OCI-LY3 (cell line): Measurements from ENCODE around the gene CADM2.
A peak's percentile ranks its signal among the peaks of the same experiment; 100 is the strongest.

Experiments used
- H2AFZ ChIP-seq: fragments of 200-600, 300-600 bp; shearing (Covaris generic); 2 replicates; pipeline ENCODE4 v1.6.0; 2014; ENCODE audit warnings: antibody characterized with exemption, low read depth, low read length
- H3K27ac ChIP-seq: fragments of 200-600, 300-600 bp; sonication (generic); 2 replicates; pipeline ENCODE4 v1.5.1; 2014; ENCODE audit warnings: mild to moderate bottlenecking, low read length, moderate library complexity, mixed read lengths
- H3K27me3 ChIP-seq: fragments of 200-600, 300-600 bp; sonication (generic); 2 replicates; pipeline ENCODE4 v1.6.1; 2014; ENCODE audit warnings: low read depth, low read length, mixed read lengths
- H3K36me3 ChIP-seq: fragments of 200-600, 300-600 bp; sonication (generic); replicated peaks from 2 replicates; pipeline ENCODE3; 2014; ENCODE audit warnings: low read depth, low read length, mixed read lengths
- H3K4me1 ChIP-seq: fragments of 300-600, 200-600 bp; sonication (generic); 2 replicates; pipeline ENCODE4 v1.6.1; 2014; ENCODE audit warnings: low read length, mixed read lengths
- H3K4me2 ChIP-seq: fragments of 200-600, 300-600 bp; sonication (generic); 2 replicates; pipeline ENCODE4 v1.6.1; 2014; ENCODE audit warnings: low read length, mixed read lengths
- H3K4me3 ChIP-seq: fragments of 300-600, 200-600 bp; sonication (generic); 2 replicates; pipeline ENCODE4 v1.5.1; 2014; ENCODE audit warnings: antibody characterized with exemption, mild to moderate bottlenecking, low read length, moderate library complexity
- H3K79me2 ChIP-seq: fragments of 300-600, 200-600 bp; shearing (Covaris generic); 2 replicates; pipeline ENCODE4 v1.6.1; 2014; ENCODE audit warnings: mild to moderate bottlenecking, low read length, mixed read lengths
- H3K9ac ChIP-seq: fragments of 300-600, 200-600 bp; shearing (Covaris generic); 2 replicates; pipeline ENCODE4 v1.6.0; 2014; ENCODE audit warnings: mild to moderate bottlenecking, low read length, moderate library complexity
- H3K9me3 ChIP-seq: fragments of 200-600, 300-600 bp; shearing (Covaris generic); 2 replicates; pipeline ENCODE4 v1.6.1; 2014; ENCODE audit warnings: low read length, mixed read lengths; ENCODE audit not compliant: insufficient read depth
- H4K20me1 ChIP-seq: fragments of 200-600, 300-600 bp; sonication (generic); 2 replicates; pipeline ENCODE4 v1.6.1; 2016; ENCODE audit warnings: low read length, mixed read lengths; ENCODE audit not compliant: insufficient read depth
- EZH2phosphoT487 ChIP-seq: fragments of 200-600 bp; shearing (Covaris generic); IDR thresholded peaks from 2 replicates; pipeline ENCODE4 v1.6.1; 2018; ENCODE audit warnings: antibody characterized with exemption, mixed run types, low read depth
- TF ChIP-seq, protein P1 (sequence below): fragments of 200-600, 300-600 bp; sonication (generic); IDR thresholded peaks from 2 replicates; pipeline ENCODE4 v1.5.1; 2014; ENCODE audit warnings: antibody characterized with exemption, low read length, low read depth

The CADM2 gene

DNA sequence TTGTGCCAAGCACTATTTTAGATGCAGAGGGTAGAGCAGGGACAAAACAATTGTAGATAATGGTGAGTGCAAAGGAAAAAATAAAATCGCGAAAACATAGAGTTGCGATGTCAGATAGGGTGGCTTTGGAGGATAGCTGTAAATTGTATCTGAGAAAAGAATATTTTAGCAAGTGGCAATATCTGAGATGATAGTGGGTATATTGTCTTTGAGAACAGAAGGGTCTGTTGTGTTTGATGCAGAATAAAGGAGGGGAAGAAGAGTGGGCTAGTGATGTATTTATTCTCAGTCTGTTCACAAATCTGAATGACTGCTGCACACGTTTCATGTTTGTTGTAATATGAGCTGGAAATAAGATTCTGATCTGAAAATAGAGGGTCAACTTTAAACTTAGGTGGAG lies 396.8 kb downstream of the CADM2 start:
- Histone ChIP-seq H3K36me3 (no peaks in the 10 kb centered on the region), H3K79me2 (no peaks in the 10 kb centered on the region), H4K20me1 (no peaks in the 10 kb centered on the region), H3K9ac (no peak overlapping the region), H3K27ac (no peak overlapping the region), H3K4me1 (no peaks in the 10 kb centered on the region), H3K4me3 (no peak overlapping the region), H3K27me3 (no peaks in the 10 kb centered on the region), H3K4me2 (no peak overlapping the region), H3K9me3 (no peaks in the 10 kb centered on the region), H2AFZ (no peak overlapping the region)
- no peak for TF ChIP-seq EZH2phosphoT487
- TF ChIP-seq, protein P1, sequence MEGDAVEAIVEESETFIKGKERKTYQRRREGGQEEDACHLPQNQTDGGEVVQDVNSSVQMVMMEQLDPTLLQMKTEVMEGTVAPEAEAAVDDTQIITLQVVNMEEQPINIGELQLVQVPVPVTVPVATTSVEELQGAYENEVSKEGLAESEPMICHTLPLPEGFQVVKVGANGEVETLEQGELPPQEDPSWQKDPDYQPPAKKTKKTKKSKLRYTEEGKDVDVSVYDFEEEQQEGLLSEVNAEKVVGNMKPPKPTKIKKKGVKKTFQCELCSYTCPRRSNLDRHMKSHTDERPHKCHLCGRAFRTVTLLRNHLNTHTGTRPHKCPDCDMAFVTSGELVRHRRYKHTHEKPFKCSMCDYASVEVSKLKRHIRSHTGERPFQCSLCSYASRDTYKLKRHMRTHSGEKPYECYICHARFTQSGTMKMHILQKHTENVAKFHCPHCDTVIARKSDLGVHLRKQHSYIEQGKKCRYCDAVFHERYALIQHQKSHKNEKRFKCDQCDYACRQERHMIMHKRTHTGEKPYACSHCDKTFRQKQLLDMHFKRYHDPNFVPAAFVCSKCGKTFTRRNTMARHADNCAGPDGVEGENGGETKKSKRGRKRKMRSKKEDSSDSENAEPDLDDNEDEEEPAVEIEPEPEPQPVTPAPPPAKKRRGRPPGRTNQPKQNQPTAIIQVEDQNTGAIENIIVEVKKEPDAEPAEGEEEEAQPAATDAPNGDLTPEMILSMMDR, result no peak

- H3K27ac ChIP-seq, result no peak overlapping the region
- no peaks in the 10 kb centered on the region for H3K9me3 ChIP-seq
- H3K4me3 ChIP-seq, result peak overlapping the region; percentile 14; the same call in 1 of the 2 replicates
- no peaks in the 10 kb centered on the region for H3K79me2 ChIP-seq
- H3K4me2 ChIP-seq, result peak overlapping the region; percentile 45
- TF ChIP-seq, protein P1, result peak; percentile 94
- no peak for TF ChIP-seq EZH2phosphoT487
- no peaks in the 10 kb centered on the region for H4K20me1 ChIP-seq
- no peak overlapping the region for H3K9ac ChIP-seq
- H2AFZ ChIP-seq, result peak overlapping the region; percentile 28; the same call in 1 of the 2 replicates
- H3K27me3 ChIP-seq, result no peaks in the 10 kb centered on the region
- H3K36me3 ChIP-seq, result no peaks in the 10 kb centered on the region
- no peaks in the 10 kb centered on the region for H3K4me1 ChIP-seq
Observed at GRCh38 chr3:85360742-85361387, 402.1 kb downstream of the CADM2 start.

DNA sequence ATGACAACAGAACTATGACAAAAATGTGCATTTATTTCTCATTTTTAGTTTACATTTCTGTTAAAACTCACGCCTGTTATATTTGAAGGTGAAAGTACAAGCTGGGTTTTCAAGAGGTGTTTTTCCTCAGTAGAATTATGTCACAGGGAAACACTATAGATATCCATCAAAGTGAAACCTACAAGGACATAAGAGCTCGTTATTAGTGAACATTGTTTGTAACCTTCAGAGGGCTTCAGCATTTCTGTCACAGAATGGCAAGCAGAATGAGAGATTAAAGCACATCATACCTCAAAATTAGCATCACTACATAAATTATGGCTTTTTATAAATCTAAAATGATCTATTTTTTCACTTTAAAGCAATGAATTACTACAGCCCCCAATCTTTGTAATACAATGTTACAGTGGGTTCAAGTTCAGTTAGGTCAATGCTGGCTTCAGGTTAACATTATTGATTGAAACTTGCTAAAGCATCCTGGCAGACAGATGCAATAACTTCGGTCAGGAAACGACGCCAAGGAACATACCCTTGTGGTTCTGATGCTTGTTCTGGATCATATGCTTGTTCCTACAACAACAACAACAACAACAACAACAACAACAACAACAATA lies 405.6 kb downstream of the CADM2 start:
- no peaks in the 10 kb centered on the region for H3K36me3 ChIP-seq
- no peak overlapping the region for H3K4me2 ChIP-seq
- H3K4me1 ChIP-seq, result no peaks in the 10 kb centered on the region
- no peaks in the 10 kb centered on the region for H3K9me3 ChIP-seq
- H3K9ac ChIP-seq, result no peak overlapping the region
- TF ChIP-seq, protein P1, result no peak
- no peak for TF ChIP-seq EZH2phosphoT487
- no peak overlapping the region for H3K27ac ChIP-seq
- H3K27me3 ChIP-seq, result no peaks in the 10 kb centered on the region
- H3K79me2 ChIP-seq, result no peaks in the 10 kb centered on the region
- H4K20me1 ChIP-seq, result no peaks in the 10 kb centered on the region
- no peak overlapping the region for H3K4me3 ChIP-seq
- peak overlapping the region; percentile 16; the same call in 1 of the 2 replicates for H2AFZ ChIP-seq

DNA sequence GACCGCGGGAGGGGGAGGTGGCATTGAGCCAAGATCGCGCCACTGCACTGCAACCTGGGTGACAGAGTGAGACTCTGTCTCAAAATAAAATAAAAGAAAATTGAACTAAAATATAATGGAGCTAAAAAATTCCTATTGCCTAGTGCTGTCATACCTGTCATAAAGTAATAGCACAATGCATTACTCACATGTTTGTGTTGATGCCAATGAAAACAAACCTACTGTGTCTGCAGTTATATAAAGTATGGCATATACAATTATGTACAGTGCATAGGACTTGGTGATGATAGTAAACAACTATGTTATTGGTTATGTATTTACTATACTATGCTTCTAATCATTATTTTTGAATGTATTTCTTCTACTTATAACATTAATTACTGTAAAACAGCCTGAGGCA lies 411.6 kb downstream of the CADM2 start:
- H4K20me1 ChIP-seq, result no peaks in the 10 kb centered on the region
- no peaks in the 10 kb centered on the region for H3K9me3 ChIP-seq
- no peaks in the 10 kb centered on the region for H3K79me2 ChIP-seq
- no peaks in the 10 kb centered on the region for H3K4me1 ChIP-seq
- no peak overlapping the region for H2AFZ ChIP-seq
- no peak overlapping the region for H3K4me2 ChIP-seq
- H3K9ac ChIP-seq, result no peak overlapping the region
- no peak overlapping the region for H3K4me3 ChIP-seq
- no peaks in the 10 kb centered on the region for H3K36me3 ChIP-seq
- no peak for TF ChIP-seq EZH2phosphoT487
- TF ChIP-seq, protein P1, result no peak
- H3K27ac ChIP-seq, result no peak overlapping the region
- H3K27me3 ChIP-seq, result no peaks in the 10 kb centered on the region
